Measurements from ENCODE around the gene CT83.

The CT83 gene

DNA sequence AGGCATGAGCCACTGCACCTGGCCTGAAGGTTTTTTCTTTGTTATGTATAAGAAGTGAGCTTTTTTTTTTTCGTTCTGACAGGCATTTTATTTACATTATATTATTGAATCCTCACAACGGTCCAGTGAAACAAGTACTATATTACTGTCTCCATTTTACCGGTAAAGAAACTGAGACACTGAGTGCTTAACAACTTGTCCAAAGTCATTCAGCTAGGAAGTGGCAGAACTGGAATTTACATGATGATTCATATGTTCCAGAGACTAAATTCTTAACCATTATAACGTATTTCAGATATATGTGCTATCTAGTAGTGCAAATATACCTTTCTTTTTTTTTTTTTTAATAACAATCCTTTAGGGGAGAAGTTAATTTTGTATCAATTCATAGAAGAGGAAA is 44.8 kb downstream of the CT83 start:
- no peaks in the 10 kb centered on the region for H3K79me2 ChIP-seq (ENCODE audit: insufficient read depth, low read length)
- H4K20me1 ChIP-seq (ENCODE audit: insufficient read depth, low read length, poor library complexity, severe bottlenecking) = no peaks in the 10 kb centered on the region
- H2AFZ ChIP-seq (ENCODE audit: low read length) = no peak overlapping the region
- H3K4me3 ChIP-seq (ENCODE audit: low read length, poor library complexity, severe bottlenecking) = no peak overlapping the region
- H3K9me3 ChIP-seq (ENCODE audit: insufficient read depth, low read depth, low read length) = no peaks in the 10 kb centered on the region
- H3K36me3 ChIP-seq (ENCODE audit: insufficient read depth, low read length) = no peaks in the 10 kb centered on the region
- no peaks in the 10 kb centered on the region for H3K27me3 ChIP-seq (ENCODE audit: insufficient read depth, low read length, poor library complexity, severe bottlenecking)
- no peak overlapping the region for H3K9ac ChIP-seq (ENCODE audit: low read depth, low read length, poor library complexity, severe bottlenecking)
- no peak overlapping the region for H3K4me2 ChIP-seq (ENCODE audit: low read depth, low read length, poor library complexity, severe bottlenecking)
- H3K9me2 ChIP-seq (replicated peaks; ENCODE audit: low read depth, low read length) = no peaks in the 10 kb centered on the region
- H3K4me1 ChIP-seq (ENCODE audit: insufficient read depth, low read length, poor library complexity, severe bottlenecking) = no peaks in the 10 kb centered on the region
- H3F3A ChIP-seq (ENCODE audit: low read depth) = no peaks in the 10 kb centered on the region
- TF ChIP-seq, protein P1, sequence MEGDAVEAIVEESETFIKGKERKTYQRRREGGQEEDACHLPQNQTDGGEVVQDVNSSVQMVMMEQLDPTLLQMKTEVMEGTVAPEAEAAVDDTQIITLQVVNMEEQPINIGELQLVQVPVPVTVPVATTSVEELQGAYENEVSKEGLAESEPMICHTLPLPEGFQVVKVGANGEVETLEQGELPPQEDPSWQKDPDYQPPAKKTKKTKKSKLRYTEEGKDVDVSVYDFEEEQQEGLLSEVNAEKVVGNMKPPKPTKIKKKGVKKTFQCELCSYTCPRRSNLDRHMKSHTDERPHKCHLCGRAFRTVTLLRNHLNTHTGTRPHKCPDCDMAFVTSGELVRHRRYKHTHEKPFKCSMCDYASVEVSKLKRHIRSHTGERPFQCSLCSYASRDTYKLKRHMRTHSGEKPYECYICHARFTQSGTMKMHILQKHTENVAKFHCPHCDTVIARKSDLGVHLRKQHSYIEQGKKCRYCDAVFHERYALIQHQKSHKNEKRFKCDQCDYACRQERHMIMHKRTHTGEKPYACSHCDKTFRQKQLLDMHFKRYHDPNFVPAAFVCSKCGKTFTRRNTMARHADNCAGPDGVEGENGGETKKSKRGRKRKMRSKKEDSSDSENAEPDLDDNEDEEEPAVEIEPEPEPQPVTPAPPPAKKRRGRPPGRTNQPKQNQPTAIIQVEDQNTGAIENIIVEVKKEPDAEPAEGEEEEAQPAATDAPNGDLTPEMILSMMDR (conservative IDR thresholded peaks at IDR 0.05; ENCODE audit: low read length) = no peak
- no peak for TF ChIP-seq EZH2phosphoT487 (IDR thresholded peaks at IDR 0.05; ENCODE audit: borderline replicate concordance)

DNA sequence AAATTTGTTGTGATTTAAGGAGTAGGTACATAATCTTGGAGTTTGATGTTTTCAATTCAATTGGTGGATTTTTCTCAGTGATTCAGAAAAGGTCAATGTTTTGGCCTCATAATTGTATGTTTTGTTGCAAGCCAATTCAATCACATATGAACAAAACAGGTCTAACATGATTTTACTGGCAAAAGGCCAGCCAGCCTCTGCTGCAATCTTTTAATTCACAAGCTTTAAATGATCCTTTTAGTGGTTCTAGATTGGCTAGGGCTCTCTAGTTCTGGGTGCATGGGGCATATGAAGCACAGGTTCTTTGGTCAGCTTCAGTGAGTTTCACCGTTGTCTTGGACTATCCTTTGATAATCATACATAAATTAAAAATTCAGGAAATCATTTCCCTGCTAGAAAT is 45.6 kb downstream of the CT83 start:
- H3K4me2 ChIP-seq (ENCODE audit: low read depth, low read length, poor library complexity, severe bottlenecking) = no peak overlapping the region

DNA sequence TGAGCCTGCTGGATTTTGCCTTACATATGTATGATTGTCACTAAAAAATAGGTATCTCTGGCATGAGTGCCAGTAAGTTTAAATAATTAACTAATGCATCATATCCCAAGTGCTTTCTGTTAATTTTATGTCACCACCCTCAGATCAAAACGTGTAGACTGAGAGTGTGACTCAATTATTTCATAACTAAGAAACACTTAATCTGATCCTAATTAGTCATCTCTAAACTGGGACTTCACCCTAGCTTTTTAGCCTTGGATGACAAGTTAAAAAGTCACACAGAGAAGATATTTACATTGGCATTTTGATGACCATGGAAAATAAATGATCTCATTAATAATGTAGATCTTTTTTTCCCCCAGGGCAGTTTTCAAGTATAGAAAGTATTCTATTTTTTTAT is 49.5 kb downstream of the CT83 start:
- no peak for TF ChIP-seq EZH2phosphoT487 (IDR thresholded peaks at IDR 0.05; ENCODE audit: borderline replicate concordance)
- TF ChIP-seq, protein P1 (conservative IDR thresholded peaks at IDR 0.05; ENCODE audit: low read length) = no peak
- no peaks in the 10 kb centered on the region for H3K27me3 ChIP-seq (ENCODE audit: insufficient read depth, low read length, poor library complexity, severe bottlenecking)
- no peaks in the 10 kb centered on the region for H3K4me1 ChIP-seq (ENCODE audit: insufficient read depth, low read length, poor library complexity, severe bottlenecking)
- H3K79me2 ChIP-seq (ENCODE audit: insufficient read depth, low read length) = no peaks in the 10 kb centered on the region
- H3K9me3 ChIP-seq (ENCODE audit: insufficient read depth, low read depth, low read length) = no peaks in the 10 kb centered on the region
- no peak overlapping the region for H3K4me3 ChIP-seq (ENCODE audit: low read length, poor library complexity, severe bottlenecking)
- H2AFZ ChIP-seq (ENCODE audit: low read length) = no peak overlapping the region
- no peaks in the 10 kb centered on the region for H3K9me2 ChIP-seq (replicated peaks; ENCODE audit: low read depth, low read length)
- H3K36me3 ChIP-seq (ENCODE audit: insufficient read depth, low read length) = no peaks in the 10 kb centered on the region
- no peaks in the 10 kb centered on the region for H4K20me1 ChIP-seq (ENCODE audit: insufficient read depth, low read length, poor library complexity, severe bottlenecking)
- no peaks in the 10 kb centered on the region for H3F3A ChIP-seq (ENCODE audit: low read depth)
- no peak overlapping the region for H3K9ac ChIP-seq (ENCODE audit: low read depth, low read length, poor library complexity, severe bottlenecking)
- no peak overlapping the region for H3K4me2 ChIP-seq (ENCODE audit: low read depth, low read length, poor library complexity, severe bottlenecking)

More for the DNA sequence above, 45.6 kb downstream of the CT83 start:
- no peaks in the 10 kb centered on the region for H3K79me2 ChIP-seq (ENCODE audit: insufficient read depth, low read length)
- H3K9ac ChIP-seq (ENCODE audit: low read depth, low read length, poor library complexity, severe bottlenecking) = no peak overlapping the region
- TF ChIP-seq, protein P1 (conservative IDR thresholded peaks at IDR 0.05; ENCODE audit: low read length) = no peak
- H3K36me3 ChIP-seq (ENCODE audit: insufficient read depth, low read length) = no peaks in the 10 kb centered on the region
- H3K4me3 ChIP-seq (ENCODE audit: low read length, poor library complexity, severe bottlenecking) = no peak overlapping the region
- H3K27me3 ChIP-seq (ENCODE audit: insufficient read depth, low read length, poor library complexity, severe bottlenecking) = no peaks in the 10 kb centered on the region
- no peaks in the 10 kb centered on the region for H3K4me1 ChIP-seq (ENCODE audit: insufficient read depth, low read length, poor library complexity, severe bottlenecking)
- no peaks in the 10 kb centered on the region for H3F3A ChIP-seq (ENCODE audit: low read depth)
- H3K9me2 ChIP-seq (replicated peaks; ENCODE audit: low read depth, low read length) = no peaks in the 10 kb centered on the region
- no peaks in the 10 kb centered on the region for H3K9me3 ChIP-seq (ENCODE audit: insufficient read depth, low read depth, low read length)
- H4K20me1 ChIP-seq (ENCODE audit: insufficient read depth, low read length, poor library complexity, severe bottlenecking) = no peaks in the 10 kb centered on the region
- no peak overlapping the region for H2AFZ ChIP-seq (ENCODE audit: low read length)
